Glomerular endothelial cell (primary cell): ENCODE measurements around the gene RNU1-4. TPM values are rescaled to one million over a fixed set of nuclear protein-coding genes. Genes with fewer than 3 reads are reported as not detected.
"Not testable (repeated sequence)": the region's sequence is repeated elsewhere in the genome, so short reads cannot be mapped to it uniquely, and the experiment has no call there.

Experiments used
- DNase-seq: peaks from one replicate; pipeline ENCODE4 v3.0.0-alpha.2; 2011; ENCODE audit warnings: low read depth, low spot score; ENCODE audit errors: extremely low read depth
- total RNA-seq: library from RNA; depleted of rRNA; stranded (reverse); fragments of >200 nt; gene quantifications from 2 replicates; pipeline ENCODE4 v1.2.3, GENCODE V29; 2015

The RNU1-4 gene
- under 0.01 TPM in 2 replicates for total RNA-seq

DNA sequence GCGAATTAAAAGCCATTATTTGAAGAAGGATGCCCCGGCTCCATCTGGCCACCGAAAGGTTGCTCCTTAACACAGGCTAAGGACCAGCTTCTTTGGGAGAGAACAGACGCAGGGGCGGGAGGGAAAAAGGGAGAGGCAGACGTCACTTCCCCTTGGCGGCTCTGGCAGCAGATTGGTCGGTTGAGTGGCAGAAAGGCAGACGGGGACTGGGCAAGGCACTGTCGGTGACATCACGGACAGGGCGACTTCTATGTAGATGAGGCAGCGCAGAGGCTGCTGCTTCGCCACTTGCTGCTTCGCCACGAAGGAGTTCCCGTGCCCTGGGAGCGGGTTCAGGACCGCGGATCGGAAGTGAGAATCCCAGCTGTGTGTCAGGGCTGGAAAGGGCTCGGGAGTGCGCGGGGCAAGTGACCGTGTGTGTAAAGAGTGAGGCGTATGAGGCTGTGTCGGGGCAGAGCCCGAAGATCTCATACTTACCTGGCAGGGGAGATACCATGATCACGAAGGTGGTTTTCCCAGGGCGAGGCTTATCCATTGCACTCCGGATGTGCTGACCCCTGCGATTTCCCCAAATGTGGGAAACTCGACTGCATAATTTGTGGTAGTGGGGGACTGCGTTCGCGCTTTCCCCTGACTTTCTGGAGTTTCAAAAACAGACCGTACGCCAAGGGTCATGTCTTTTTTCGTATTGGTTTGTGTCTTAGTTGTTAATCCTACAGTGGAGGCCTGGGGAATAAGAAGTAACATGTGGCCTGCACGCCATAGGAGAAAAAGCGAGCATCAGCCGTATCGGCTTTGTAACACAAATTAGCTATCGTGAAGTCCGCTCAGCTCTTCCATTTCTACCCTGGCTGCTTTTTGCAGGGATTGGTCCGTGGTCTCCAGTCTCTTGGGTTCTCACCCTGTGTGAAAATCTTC, at the start of gene RNU1-4:
TSS of gene RNU1-4 (plus strand) at position 470 of the 918 bp plus-strand sequence.
- DNase-seq: not testable (repeated sequence)

- DNase-seq: not testable (repeated sequence)
Measured at GRCh38 chr1:16690971-16691682, 49.2 kb upstream of the RNU1-4 start.

GRCh38 chr1:16692283-16692682, 48.0 kb upstream of the RNU1-4 start:
- not testable (repeated sequence) for DNase-seq

DNA sequence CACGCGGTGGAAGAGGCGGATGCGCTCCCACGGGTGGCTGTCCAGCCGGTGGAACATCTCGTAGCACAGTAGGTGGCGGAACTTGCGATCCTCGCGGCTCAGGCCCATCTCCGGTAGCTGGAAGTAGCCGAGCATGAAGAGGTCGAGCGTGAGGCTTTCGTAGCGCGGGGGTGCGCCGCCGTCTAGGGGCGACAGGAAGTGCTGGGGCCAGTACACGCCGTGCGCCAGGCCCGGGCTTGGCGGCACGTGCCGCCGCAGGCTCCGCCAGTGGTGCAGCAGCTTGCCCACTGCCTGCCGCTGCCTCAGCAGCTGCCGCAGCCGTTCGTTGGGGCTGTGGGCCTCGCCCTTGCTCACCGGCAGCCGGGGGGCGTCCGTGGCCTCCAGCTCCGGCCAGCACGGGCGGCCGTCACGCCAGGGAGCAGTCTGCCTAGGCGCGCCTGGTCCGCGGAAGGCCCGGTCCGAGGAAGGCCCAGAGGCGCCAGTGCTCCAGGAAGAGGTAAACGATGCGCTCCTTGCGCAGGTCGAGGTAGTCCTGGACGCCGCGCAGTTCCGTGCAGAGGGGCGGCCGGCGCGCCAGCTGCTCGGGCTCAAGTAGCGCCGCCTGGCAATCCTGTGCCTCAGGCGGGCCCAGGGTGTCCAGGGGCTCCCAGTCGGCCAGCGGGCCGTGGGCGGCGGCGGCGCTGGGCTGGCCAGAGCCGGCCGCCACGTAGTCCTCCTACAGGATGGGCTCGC, 47.4 kb upstream of the RNU1-4 start:
- not testable (repeated sequence) for DNase-seq

GRCh38 chr1:16693449-16694307, 46.6 kb upstream of the RNU1-4 start:
- not testable (repeated sequence) for DNase-seq

DNA sequence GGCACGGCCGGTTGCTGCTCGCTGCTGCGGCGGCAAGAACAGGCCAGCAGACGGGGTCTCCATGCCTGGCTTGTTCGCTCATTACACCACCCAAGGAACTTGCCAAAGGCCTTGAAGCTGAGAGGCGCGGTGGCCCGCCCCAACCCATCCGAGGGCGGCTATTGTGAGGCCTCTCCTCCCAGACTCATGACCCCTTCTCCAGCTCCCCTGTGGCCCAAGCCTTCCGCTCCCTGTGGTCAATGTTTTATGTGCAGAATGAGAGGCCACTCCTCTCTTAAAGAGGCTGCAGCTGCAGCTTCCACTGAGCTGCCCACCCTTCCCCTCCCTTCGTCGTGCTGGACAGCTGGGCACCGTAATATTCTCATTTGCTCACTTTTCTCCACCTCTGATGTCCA, 46.0 kb upstream of the RNU1-4 start:
- not testable (repeated sequence) for DNase-seq

GRCh38 chr1:16696507-16697150, 43.7 kb upstream of the RNU1-4 start:
- not testable (repeated sequence) for DNase-seq

GRCh38 chr1:16697152-16697551, 43.2 kb upstream of the RNU1-4 start:
- not testable (repeated sequence) for DNase-seq

DNA sequence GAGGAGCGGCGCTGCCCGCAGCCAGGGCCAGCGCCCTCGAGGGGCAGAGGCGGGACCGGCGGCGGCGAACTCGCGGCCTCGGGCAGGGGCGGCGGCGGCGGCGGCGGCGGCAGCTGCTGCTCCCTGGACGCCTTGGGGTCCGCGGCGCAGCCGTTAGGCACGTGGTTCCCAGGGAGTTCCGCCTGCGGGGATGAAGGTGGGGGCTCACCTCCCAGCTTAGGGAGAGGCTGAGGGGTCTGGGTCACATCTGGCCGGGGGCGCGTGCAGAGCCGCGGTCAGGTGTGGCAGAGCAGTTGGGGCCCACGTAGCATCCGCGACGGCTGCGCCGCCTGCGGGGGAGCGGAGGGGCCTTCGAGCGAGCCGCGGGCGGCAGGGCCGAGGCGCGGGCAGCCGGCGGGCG, 40.9 kb upstream of the RNU1-4 start:
- not testable (repeated sequence) for DNase-seq

GRCh38 chr1:16700138-16700895, 40.0 kb upstream of the RNU1-4 start:
- not testable (repeated sequence) for DNase-seq

DNA sequence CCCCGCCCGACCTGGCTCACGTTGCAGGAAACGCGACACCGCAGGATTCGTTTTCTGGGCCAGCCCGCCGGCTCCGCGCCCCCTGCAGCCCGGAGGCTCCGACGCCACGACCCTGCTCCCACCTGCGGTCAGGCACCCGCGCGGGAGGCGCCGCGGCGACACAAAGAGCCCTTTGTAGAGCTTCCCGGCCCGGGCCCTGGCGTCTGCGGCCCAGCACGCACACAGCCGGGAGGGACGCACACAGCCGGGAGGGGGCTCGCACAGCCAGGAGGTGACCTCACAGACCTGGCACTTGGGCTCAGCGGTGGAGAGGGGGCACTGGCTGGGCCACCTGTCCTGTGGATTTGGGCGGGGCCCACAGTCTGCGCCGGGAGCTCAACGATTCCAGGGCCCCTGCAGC, 39.1 kb upstream of the RNU1-4 start:
- DNase-seq: not testable (repeated sequence)

DNA sequence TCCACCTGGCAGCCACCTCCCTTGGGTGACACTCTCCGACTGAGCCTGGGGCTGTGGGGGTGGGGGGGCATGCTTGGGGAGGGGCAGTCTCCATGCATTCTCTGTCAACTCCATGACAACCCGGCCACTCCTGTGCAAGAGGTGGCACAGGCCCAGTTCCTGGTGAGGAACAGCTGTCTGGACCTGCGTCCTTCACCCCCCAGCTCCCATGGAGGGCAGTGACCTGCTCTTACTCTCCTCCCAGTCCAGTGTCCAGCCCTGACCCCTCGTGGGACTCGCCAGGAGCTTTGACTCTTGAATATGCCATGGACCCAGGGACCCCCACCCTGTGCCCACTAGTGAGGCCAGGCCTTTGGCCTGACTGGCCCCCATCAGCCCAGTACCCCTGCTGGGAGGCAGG, 38.0 kb upstream of the RNU1-4 start:
- DNase-seq: not testable (repeated sequence)

- not testable (repeated sequence) for DNase-seq
Measured at GRCh38 chr1:16703141-16703540, 37.2 kb upstream of the RNU1-4 start.

GRCh38 chr1:16703602-16704001, 36.7 kb upstream of the RNU1-4 start:
- not testable (repeated sequence) for DNase-seq

DNA sequence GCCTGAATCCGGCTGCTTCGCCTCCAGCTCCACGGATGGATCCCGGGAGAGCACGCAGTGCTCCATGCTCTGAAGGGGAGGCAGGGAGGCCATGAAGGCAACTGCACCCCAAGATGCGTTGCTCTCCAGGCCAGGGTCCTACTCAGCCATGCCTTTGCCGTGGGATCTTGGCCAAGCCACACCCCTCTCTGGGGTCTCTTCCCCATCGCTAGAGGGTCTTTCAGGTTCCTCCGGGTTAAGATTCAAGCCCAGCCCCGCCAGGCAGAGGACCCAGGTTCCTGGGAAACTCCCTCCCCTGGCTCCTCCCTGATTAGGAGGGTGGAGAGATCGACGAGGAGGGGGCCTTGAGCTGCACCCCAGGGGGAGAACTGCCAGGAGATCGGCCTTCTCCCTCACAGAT, 36.2 kb upstream of the RNU1-4 start:
- DNase-seq: not testable (repeated sequence)

DNA sequence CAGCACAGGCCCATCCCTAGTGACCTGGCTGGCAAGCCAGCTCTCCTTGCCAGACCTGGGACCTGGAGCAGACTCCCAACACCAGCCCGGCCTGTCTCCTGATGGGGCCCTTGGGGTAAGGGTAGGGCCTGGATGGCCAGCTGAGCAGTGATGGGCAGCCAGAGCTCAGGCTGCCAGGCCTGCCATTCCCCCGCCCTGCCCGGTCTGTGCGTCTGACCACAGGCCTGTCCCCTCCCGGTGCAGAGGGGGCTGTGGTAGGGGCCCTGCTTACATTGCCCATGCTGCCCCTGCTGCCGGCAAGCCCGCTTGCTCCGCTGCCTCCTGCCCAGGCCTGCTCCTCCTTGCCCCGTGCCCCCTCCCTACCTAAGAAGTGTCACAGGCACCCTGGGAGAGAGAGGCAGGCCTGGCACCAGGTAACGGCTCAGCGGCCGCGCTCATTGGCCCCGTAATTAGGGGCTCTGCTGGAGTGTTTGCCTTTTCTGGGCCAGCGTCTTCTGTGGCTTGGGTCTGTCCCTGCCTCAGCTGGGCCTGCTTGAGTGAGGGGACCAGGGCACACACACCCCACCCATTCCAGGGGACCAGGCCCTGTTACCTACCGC, 35.7 kb upstream of the RNU1-4 start:
- DNase-seq: not testable (repeated sequence)

DNA sequence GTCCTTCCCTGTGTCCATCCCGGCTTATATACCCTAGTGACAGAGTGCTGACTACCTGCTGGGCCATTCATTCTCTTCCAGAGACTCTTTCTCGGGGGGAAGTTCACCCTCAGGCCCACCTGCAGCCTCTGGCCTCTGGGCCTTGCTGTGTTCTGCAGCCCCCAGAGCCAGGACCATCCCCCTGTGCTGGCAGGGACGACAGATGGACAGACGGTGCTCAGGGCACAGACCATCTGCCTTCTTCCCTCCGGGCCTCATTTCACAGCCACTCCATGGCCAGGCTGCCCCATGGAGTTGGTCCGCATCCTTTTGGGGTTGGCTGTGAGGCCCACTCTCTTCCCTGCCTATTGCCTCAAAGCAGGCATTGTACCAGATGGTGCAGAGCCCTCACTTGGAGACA, 34.0 kb upstream of the RNU1-4 start:
- DNase-seq: not testable (repeated sequence)
